Heart left ventricle (tissue), 16 donors: ENCODE measurements around the gene OR56A4. TPM values are rescaled to one million over a fixed set of nuclear protein-coding genes. Genes with fewer than 3 reads are reported as not detected.

Experiments
- ATAC-seq, 4 donors: fragments of 200-7000 bp; cut with Tn5 transposase; one replicate each; pipeline ENCODE4 v1.9.1; 2020 to 2022; ENCODE audit warnings: moderate library complexity in 4 of 4, mild to moderate bottlenecking in 3 of 4, moderate number of reproducible peaks in 1 of 4
- DNase-seq, 5 donors: peaks; one replicate each; pipeline ENCODE4 v3.0.0-alpha.2; 2020
- H3K27ac ChIP-seq, 12 donors: fragments of 200-600 bp; sonication (generic) in 4 of 12; one replicate each; pipeline versions ENCODE4 v1.5.0 to v1.8.0; 2016 to 2022; ENCODE audit warnings: mild to moderate bottlenecking in 2 of 12
- H3K27me3 ChIP-seq, 9 donors: fragments of 200-600 bp; sonication (generic) in 2 of 9; one replicate each; pipeline versions ENCODE4 v1.5.1 to v1.8.0; 2016 to 2022; ENCODE audit warnings: mild to moderate bottlenecking in 3 of 9
- H3K36me3 ChIP-seq, 9 donors: fragments of 200-600 bp; sonication (generic) in 2 of 9; one replicate each; pipeline versions ENCODE4 v1.5.0 to v1.8.0; 2018 to 2022; ENCODE audit warnings: mild to moderate bottlenecking in 2 of 9
- H3K4me1 ChIP-seq, 12 donors: fragments of 200-600 bp; sonication (generic) in 4 of 12; one replicate each; pipeline versions ENCODE4 v1.5.0 to v1.8.0; 2016 to 2022; ENCODE audit warnings: mild to moderate bottlenecking in 3 of 12
- H3K4me3 ChIP-seq, 12 donors: fragments of 200-600 bp; sonication (generic) in 4 of 12; one replicate each; pipeline versions ENCODE4 v1.5.0 to v1.8.0; 2017 to 2022; ENCODE audit warnings: mild to moderate bottlenecking in 9 of 12, moderate library complexity in 4 of 12
- H3K9me3 ChIP-seq, 12 donors: fragments of 200-600 bp; sonication (generic) in 4 of 12; one replicate each; pipeline versions ENCODE4 v1.5.0 to v1.8.0; 2016 to 2022; ENCODE audit warnings: mild to moderate bottlenecking in 1 of 12
- CTCF ChIP-seq, 12 donors: fragments of 200-600 bp; sonication (generic) in 4 of 12; IDR thresholded peaks; one replicate each; pipeline versions ENCODE4 v1.5.0 to v1.8.0; 2018 to 2022; ENCODE audit warnings: antibody characterized with exemption in 12 of 12, mild to moderate bottlenecking in 5 of 12
- POLR2A ChIP-seq, 2 donors: fragments of 450-650 bp; IDR thresholded peaks; one replicate each; pipeline ENCODE4 v1.6.1; 2017; ENCODE audit warnings: antibody characterized with exemption in 2 of 2, mild to moderate bottlenecking in 2 of 2, moderate library complexity in 2 of 2
- WGBS, 4 donors: extraction: QIAGEN DNeasy Blood & Tissue Kit in 2 of 4; methylation state at CpG; one replicate each; pipeline versions ENCODE4 v1.1.5 to v1.1.7; 2013 to 2018; 5-methylcytosine and 5-hydroxymethylcytosine counted together
- intact Hi-C, 10 donors: fragments of 100-400 bp; cut with DNase I; formaldehyde crosslinking; loops; one replicate each; pipeline versions ENCODE4 v1.11.1 to v1.14.2; 2022
- polyA plus RNA-seq, 2 donors: library from polyadenylated mRNA; stranded (reverse); fragments of 200-250 nt; gene quantifications; one replicate each; pipeline ENCODE4 v1.2.3, GENCODE V29; 2013
- total RNA-seq, 9 donors: library from RNA; depleted of rRNA in 2 of 9; stranded (reverse); fragments of >200 nt in 2 of 9; fragmentation: NEBNext Ultra II Directional in 3 of 9; extraction: Animal tissue kit (Norgen Biotek cat#: 25700) in 3 of 9; gene quantifications; one replicate each; pipeline versions ENCODE4 v1.1.0 to v1.2.4, GENCODE V29; 2016 to 2023
- donor health status: ischemic (EF 13 %, LVEDD 7.1; RV severe dilation, severe dysfunction).
- donor health status: healthy with polysubstance abuse.
- donor health status: DM: no; HTN: yes; CAD: no.
- donor health status: DM: no; HTN: no; CAD: no.
- donor health status: ischemic (EF 25% LVEDD 6.9; RV normal size, moderate dysfunction).
- donor health status: ischemic (EF 25% LVEDD 5.7; RV mildly dilated, moderate dysfunction).
- donor health status: healthy.
- donor health status: DM: yes; HTN: yes; CAD: no.
- donor health status: ischemic (EF 35%, LVEDD 5.7; RV mildly dilated, moderate dysfunction).
- donor health status: nonischemic (EF 11% LVEDD 7.7; RV severe dilation, severe dysfunction).
- donor health status: DM: yes; HTN: yes; CAD: no.
- donor health status: PGD.
- donor health status: ischemic (EF 29% LVEDD 5.4; RV normal size, mild dysfunction).
- donor health status: nonischemic (EF 23%, LVEDD 6.1; RV moderate dilation, normal function).

Gene OR56A4
- total and polyA plus RNA-seq, 11 donors, result 0.40 TPM; not detected in 10

DNA sequence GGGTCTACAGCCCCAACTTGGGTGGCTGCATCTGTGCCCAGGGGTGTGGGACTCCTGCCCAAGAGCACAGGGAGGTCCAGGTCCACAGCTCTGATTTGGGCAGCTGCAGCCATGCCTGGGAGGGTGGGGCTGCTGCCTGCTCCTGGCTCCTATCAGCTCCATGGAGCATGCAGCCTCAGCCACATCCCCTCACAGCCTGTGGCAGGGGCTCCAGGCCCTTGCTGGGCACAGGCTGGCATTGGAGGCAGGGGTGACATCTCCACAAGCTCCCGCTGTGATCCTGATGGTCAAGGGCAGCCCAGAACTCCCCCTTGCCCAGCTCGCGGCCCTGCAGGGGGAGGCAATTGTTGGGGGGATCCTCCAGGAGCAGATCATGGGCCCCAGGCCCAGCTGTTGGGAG lies 6.3 kb upstream of the OR56A4 start:
- intact Hi-C loops, result no loop called here
- Histone ChIP-seq H3K27me3 (peaks cover 0 to 4% (median 0%) of the 10 kb centered on the region in 9 donors), H3K4me3 (no peak overlapping the region), H3K36me3 (no peaks in the 10 kb centered on the region), H3K4me1 (no peaks in the 10 kb centered on the region), H3K27ac (no peak overlapping the region), H3K9me3 (peaks cover 0 to 17% (median 7%) of the 10 kb centered on the region in 12 donors)
- TF ChIP-seq CTCF (IDR thresholded peaks at IDR 0.05), result no peak
- TF ChIP-seq POLR2A (IDR thresholded peaks at IDR 0.05), result no peak
- WGBS, 4 donors, result 75 to 100% (median 86%) methylated on average over 1 to 3 of the region's 3 CpGs
- DNase-seq (no peak), ATAC-seq (no peak)

DNA sequence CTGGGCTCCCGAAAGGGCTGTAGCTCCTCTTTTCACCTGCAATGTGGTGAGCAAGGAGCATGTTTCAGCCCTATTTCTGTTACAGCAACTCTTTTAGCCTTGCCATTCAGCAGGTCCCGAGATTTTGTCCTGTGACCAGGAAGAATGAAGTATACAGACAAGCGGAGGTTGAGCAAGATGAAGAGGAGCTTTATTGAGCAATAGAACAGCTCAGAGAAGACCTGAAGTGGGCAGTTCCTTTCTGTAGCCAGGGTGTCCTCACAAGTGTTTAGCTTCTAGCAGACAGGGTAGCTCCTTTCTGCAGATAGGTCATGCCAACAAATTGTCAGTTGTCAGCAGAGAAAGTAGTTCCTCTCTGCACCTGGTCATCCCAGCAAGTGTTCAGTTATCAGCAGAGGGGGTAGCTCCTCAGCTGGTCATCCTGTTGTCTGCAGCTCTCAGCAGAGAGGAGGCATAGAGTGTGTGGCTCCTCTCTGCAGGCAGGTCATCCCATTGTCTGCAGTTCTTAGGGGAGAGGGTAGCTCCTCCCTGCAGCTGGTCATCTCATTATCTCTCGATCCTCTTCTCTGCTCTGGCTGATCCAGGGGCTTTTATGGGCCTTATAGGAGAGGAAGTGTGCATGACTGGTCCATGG lies 5.4 kb upstream of the OR56A4 start:
- intact Hi-C loops, result no loop called here
- Histone ChIP-seq H3K27ac (no peak overlapping the region), H3K4me1 (no peaks in the 10 kb centered on the region), H3K27me3 (peaks cover 0 to 4% (median 0%) of the 10 kb centered on the region in 9 donors), H3K9me3 (peaks cover 0 to 14% (median 7%) of the 10 kb centered on the region in 12 donors), H3K36me3 (no peaks in the 10 kb centered on the region), H3K4me3 (no peak overlapping the region)
- DNase-seq, result no peak
- whole genome bisulfite sequencing, 4 donors, result 61 to 86% (median 80%) methylated on average over 2 to 4 of the region's 4 CpGs
- TF ChIP-seq CTCF (IDR thresholded peaks at IDR 0.05) (no peak), POLR2A (IDR thresholded peaks at IDR 0.05) (no peak)
- no peak for ATAC-seq

DNA sequence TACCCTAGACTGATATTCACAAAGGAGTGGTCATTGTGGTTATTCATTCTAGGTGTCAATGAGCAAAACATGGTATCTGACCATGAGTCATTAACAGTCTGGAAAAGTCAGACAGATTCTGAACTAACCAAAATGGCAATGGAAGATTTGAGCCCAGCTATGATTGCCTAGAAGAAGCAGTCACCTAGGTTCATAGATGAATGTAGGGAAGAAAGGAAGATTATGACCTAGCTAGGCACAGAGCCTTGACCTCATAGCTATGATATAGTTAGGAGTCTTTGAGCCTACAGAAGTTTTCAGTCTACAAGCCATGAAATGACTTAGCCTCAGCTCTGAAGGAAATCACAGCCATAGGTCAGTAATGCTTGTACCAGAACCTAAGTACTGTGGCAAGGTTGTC lies 351 bp downstream of the OR56A4 start:
- intact Hi-C loops, result no loop called here
- no peaks in the 10 kb centered on the region for H3K9me3 ChIP-seq
- H3K27ac ChIP-seq, result no peak overlapping the region
- no peak for DNase-seq
- no peak for ATAC-seq
- TF ChIP-seq CTCF (IDR thresholded peaks at IDR 0.05), result no peak
- TF ChIP-seq POLR2A (IDR thresholded peaks at IDR 0.05), result no peak
- no peaks in the 10 kb centered on the region for H3K36me3 ChIP-seq
- H3K4me3 ChIP-seq, result no peak overlapping the region
- H3K4me1 ChIP-seq, result peaks cover 0 to 4% (median 0%) of the 10 kb centered on the region in 12 donors
- H3K27me3 ChIP-seq, result peaks cover 0 to 4% (median 0%) of the 10 kb centered on the region in 9 donors

DNA sequence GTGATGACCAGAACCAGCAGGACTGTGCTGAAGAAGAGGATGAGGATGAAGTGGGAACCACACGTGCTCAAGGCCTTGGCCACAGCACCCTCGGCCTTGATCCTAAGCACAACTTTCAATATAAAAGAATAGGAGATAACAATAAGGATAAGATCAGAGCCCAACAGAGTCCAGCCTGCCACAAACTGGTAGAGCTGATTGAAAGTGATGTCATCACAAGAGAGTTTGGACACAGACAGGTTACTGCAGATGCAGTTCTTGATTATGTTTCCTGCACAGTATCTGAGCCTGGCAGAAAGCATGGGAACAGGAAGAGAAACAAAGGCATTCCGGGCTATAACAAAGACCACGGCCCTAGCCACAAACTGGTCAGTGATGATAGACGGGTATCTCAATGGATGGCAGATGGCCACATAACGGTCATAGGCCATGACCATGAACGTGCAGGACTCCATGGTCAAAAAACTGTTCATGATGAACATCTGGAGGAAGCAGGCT lies 4.5 kb downstream of the OR56A4 start:
- 52 to 64% (median 60%) methylated on average over 7 of the region's 7 CpGs for WGBS, 4 donors
- intact Hi-C loops, result no loop called here
- Histone ChIP-seq H3K4me1 (peaks cover 0 to 4% (median 0%) of the 10 kb centered on the region in 12 donors), H3K4me3 (no peak overlapping the region), H3K9me3 (no peaks in the 10 kb centered on the region), H3K27me3 (no peaks in the 10 kb centered on the region), H3K36me3 (no peaks in the 10 kb centered on the region), H3K27ac (peak overlapping the region in 6 of 12 donors; percentile 0 to 57 (median 44))
- DNase-seq (no peak), ATAC-seq (peak in 2 of 4 donors; percentile 13 to 39)
- TF ChIP-seq POLR2A (IDR thresholded peaks at IDR 0.05) (no peak), CTCF (IDR thresholded peaks at IDR 0.05) (no peak)
